SK-MEL-5 (cell line): ENCODE data around the gene FAM185A. TPM values are rescaled to one million over a fixed set of nuclear protein-coding genes. Genes with fewer than 3 reads are reported as not detected.
"Not testable (repeated sequence)": the region's sequence is repeated elsewhere in the genome, so short reads cannot be mapped to it uniquely, and the experiment has no call there.

Experiments
- DNase-seq: peaks from one replicate; pipeline ENCODE4 v3.0.0-alpha.2; 2016; ENCODE audit warnings: low read depth, low spot score
- in situ Hi-C: cut with HindIII; loops from 2 replicates; pipeline ENCODE4 v1.10.0; 2016; ENCODE audit warnings: low sequenced_read_pairs, high pct_unique_total_duplicates, low pct_unique_long_range_greater_than_20kb
- total RNA-seq: library from RNA; depleted of rRNA; stranded (reverse); fragments of >200 nt; shearing (Covaris generic); gene quantifications from 2 replicates; pipeline ENCODE4 v1.2.3, GENCODE V29; 2014

FAM185A gene
- total RNA-seq, 1 experiment from 2014 or later, result 12.3 TPM

DNA sequence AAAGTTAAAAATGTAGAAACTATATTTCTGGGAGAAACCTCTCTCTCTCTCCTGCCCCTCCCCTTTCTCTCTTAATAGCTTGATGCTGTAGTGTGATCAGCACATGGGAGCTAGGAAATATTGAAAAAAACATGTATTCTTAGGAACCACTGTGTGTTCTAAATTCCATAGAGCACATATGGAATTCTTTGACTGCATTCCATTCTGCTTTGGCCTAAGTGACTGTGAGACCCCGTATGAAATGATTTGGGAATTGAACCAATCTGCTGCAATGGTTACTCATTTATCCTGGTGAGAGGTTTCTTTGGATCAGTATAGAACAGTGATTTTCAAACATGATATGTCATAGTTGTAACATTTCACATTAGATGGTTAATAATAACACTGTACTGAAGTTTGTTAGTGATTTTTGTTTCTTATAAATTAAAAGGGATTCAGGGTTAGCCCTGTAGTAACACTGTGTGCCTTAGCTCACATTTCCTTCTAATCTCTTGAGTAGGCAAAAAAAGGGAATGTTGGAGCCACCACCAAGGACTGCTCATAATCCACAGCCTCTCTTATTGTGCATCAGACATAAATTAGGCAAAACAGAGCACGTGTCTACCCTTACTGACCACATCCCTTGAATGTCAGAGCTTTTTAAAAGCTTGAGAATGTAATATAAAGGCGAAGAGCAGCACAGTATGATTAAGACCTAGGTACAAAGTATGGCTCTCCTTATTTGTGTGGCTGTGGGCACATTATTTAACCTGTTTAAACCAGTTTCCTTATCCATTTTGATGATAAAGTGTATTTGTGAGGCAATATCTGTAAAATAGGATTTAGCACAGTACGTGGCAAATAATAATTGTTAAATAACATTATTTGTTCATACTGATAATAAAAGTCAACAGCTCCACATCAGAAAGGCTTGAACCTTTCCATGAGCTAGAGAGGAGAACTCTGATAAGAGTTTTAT lies 69.1 kb downstream of the FAM185A start:
- in situ Hi-C loops, result no loop called here
- DNase-seq, result no peak

GRCh38 chr7:102819151-102819550 lies 70.4 kb downstream of the FAM185A start:
- peak; percentile 23 for DNase-seq
- in situ Hi-C loops, result no loop called here

- DNase-seq, result peak; percentile 50
- in situ Hi-C loops, result no loop called here
These were observed 73.4 kb downstream of the FAM185A start for GRCh38 chr7:102821994-102822747.

DNA sequence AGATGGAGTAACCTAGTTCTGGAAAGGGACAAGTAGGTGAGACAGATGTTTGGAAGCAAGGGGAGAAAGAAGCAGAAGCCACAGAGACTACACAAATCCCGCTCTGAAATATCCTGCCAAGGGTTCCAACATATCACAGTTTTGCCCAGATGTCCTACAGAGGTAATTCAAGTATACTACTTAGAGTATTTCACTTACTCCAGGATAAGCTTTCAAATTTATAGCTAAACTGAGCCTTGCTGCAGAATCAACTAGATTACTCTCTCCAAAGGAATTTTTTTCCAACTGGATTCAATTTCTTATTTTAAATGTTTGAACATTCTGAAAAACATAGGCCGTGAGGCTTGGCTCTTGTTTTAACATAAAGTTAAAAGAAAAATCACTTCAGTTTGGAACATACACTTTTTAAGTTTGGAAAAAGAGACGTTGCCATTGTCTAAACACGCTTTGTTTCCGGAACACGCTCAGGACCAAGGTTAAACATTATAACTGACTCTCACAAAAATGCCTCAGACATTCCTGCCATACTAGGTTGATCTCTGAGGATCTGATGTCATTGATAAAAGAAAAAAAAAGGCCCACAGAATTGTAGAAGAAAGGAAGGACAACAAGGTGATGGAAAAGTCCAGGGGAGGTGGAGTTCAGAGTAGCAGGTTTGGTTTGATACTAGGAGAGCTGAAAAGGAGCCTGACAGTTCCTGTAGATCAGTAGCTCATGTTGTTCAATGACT lies 74.8 kb downstream of the FAM185A start:
- in situ Hi-C loops, result no loop called here
- DNase-seq, result no peak

GRCh38 chr7:102828286-102828685 lies 79.5 kb downstream of the FAM185A start:
- no peak for DNase-seq
- in situ Hi-C loops, result no loop called here

DNA sequence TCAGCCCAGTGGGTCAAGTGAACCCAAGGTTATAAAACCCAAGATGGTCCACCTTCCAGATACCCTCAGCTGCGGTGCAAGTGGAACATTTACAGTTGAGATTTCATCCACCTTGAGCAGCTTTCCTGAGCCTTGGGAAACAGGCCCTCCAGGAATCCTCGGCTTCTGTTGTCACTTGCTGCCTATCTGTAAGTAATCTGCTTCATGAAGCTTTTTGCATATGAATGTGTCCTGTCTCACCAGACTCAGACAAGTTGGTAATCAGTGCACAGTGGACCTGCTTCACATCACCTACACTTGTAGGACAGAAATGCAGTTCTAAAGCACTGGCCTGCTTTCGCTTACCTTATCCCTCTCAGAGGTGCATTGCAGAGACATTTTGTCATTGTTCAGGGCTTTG lies 80.3 kb downstream of the FAM185A start:
- in situ Hi-C loops, result no loop called here
- no peak for DNase-seq

GRCh38 chr7:102830197-102830596 lies 81.4 kb downstream of the FAM185A start:
- no peak for DNase-seq
- in situ Hi-C loops, result no loop called here

- in situ Hi-C loops, result no loop called here
- no peak for DNase-seq
These were observed 83.9 kb downstream of the FAM185A start for GRCh38 chr7:102832674-102833073.

DNA sequence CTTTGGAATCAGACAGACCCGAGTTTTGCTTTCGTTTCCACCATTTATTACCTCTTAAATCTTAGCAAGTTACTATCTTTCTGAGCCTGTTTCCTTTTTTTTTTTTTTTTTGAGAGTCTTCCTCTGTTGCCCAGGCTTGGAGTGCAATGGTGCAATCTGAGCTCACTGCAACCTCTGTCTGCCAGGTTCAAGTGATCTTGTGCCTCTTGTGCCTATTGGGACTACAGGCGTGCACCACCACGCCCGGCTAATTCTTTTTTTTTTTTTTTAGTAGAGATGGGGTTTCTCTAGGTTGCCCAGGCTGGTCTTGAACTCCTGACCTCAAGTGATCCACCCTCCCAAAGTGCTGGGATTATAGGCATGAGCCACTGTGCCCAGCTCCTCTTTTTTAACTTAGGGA lies 84.5 kb downstream of the FAM185A start:
- in situ Hi-C loops, result no loop called here
- no peak for DNase-seq

GRCh38 chr7:102834466-102834865 lies 85.7 kb downstream of the FAM185A start:
- no peak for DNase-seq
- in situ Hi-C loops, result no loop called here

DNA sequence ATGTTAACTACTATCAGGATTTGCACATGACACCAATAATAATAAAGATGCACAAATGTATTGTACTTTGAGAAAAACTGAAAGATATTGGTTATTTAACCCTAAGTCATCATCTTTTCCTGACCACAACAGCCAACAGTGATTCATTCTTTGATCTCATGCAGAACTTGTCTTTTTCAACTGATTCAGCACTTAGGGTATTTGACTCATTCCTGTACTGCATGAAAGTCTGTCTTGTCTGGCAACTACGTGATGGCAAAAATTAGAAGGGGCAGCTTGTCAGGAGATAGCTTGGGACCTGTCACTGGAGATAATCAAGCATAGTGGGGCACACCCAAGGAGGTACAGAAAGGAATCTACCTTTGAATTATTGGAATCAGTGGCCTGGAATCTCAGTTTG lies 86.2 kb downstream of the FAM185A start:
- DNase-seq, result peak; percentile 38
- in situ Hi-C loops, result no loop called here

- in situ Hi-C loops, result no loop called here
- DNase-seq, result no peak
These were observed 87.6 kb downstream of the FAM185A start for GRCh38 chr7:102836191-102836919.

DNA sequence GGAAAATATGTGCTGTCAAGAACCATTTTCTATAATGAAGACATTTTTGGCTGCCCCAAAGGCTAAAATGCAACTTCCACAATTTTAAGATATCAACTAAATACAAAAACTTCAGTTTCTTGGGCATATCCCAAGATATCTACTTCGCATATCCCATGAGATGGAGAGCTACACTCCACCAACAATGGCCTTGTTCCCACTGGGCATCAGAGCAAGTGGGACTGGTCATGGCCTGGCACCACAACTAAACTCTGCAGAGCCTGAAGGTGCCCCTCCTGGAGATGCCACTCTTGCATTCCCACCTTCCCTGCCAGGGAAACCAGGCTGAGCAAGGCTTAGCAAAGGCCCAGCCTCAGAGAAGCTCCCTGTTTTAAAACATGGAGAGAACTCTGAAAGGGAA lies 88.2 kb downstream of the FAM185A start:
- DNase-seq, result no peak
- in situ Hi-C loops, result no loop called here

DNA sequence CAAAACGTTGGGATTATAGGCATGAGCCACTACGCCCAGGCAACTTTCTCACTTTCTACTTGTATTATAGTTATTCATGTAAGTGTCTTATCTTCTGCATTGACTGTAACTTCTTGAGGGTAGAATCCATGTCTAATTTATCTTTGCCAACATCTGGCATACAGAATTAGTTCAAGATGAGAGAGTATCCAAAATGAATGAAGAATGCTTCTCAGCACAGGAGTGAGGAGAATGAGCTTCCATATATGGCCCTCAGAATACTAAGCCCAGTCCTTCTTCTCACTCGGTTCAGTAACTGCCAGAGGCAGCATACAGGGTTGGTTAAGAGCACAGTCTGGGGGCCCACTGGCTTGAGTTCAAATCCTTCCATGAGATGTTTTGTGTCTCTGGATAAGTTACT lies 89.0 kb downstream of the FAM185A start:
- no peak for DNase-seq
- in situ Hi-C loops, result no loop called here

DNA sequence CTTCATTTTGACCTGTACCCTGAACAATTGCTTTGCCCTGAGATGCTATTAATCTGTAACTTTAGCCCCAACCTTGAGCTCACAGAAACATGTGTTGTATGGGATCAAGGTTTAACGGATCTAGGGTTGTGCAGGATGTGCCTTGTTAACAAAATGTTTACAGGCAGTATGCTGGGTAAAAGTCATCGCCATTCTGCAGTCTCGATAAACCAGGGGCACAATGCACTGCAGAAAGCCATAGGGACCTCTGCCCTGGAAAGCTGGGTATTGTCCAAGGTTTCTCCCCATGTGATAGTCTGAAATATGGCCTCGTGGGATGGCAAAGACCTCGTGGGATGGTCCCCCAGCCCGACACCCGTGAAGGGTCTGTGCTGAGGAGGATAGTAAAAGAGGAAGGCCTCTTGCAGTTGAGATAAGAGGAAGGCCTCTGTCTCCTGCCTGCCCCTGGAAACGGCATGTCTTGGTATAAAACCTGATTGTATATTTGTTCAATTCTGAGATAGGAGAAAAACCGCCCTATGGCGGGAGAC lies 89.8 kb downstream of the FAM185A start:
- in situ Hi-C loops, DNase-seq: not testable (repeated sequence)

DNA sequence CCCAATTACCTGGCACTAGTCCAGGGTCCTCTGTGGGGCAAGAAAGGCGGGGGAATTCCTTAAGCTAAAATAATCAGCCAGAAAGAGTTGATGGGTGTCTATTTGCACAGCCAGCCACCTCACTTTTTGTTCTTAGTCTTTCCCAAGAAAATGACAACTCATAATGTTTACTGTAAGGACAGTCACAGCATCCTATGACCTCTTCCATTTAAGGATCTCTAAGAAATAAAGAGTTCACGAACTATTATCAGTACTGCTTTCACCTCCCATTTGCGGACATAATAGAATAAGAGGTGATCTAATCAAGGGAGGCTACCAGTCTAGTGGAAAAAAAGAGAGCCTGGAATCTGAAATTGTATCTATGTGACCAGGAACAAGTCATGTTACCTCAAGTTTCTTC lies 91.6 kb downstream of the FAM185A start:
- DNase-seq, result no peak
- in situ Hi-C loops, result no loop called here

DNA sequence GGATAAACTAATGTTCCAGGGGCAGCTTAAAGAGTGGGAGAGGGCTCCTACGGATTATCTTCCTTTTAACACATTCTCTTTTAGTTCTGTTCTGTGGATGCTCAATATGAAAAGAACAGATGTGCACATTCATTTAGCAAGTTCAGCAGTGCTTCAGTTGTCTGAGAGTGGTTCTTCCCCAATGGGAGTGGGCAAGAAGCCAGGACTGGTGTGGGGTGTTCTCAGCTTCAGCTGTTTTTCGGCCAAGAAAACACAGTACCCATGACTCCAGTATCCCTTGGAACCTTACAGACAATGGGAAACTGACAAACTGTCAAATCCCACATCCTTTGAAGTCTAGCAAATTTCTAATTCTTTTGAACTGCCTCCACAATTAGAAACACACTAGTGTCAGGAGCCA lies 92.5 kb downstream of the FAM185A start:
- DNase-seq, result no peak
- in situ Hi-C loops, result no loop called here
